Spleen (tissue), 11 donors: ENCODE data around the gene MRAP. TPM values are rescaled to one million over a fixed set of nuclear protein-coding genes. Genes with fewer than 3 reads are reported as not detected.

Experiments used
- DNase-seq: peaks from one replicate; pipeline ENCODE4 v3.0.0-alpha.2; 2020
- H3K27ac ChIP-seq, 8 donors: fragments of 200-600 bp; sonication (generic) in 7 of 8; 1 replicate in 4 of 8; 2 replicates in 4 of 8; pipeline versions ENCODE4 v1.5.0 to v1.8.0; 2016 to 2021; ENCODE audit warnings: inconsistent platforms in 4 of 8, mild to moderate bottlenecking in 4 of 8, moderate library complexity in 1 of 8
- H3K27me3 ChIP-seq, 7 donors: fragments of 200-600 bp; sonication (generic) in 6 of 7; replicated peaks in 1 of 7; 1 replicate in 4 of 7; 2 replicates in 3 of 7; pipeline versions ENCODE4 v1.5.0 to v1.8.0; 2016 to 2021; ENCODE audit warnings: inconsistent platforms in 3 of 7, mild to moderate bottlenecking in 1 of 7
- H3K36me3 ChIP-seq, 6 donors: fragments of 200-600 bp; sonication (generic) in 5 of 6; 1 replicate in 4 of 6; 2 replicates in 2 of 6; pipeline versions ENCODE4 v1.5.0 to v1.8.0; 2016 to 2021; ENCODE audit warnings: inconsistent platforms in 2 of 6
- H3K4me1 ChIP-seq, 6 donors: fragments of 200-600 bp; sonication (generic) in 5 of 6; 1 replicate in 3 of 6; 2 replicates in 3 of 6; pipeline versions ENCODE4 v1.5.0 to v1.8.0; 2016 to 2021; ENCODE audit warnings: inconsistent platforms in 3 of 6
- H3K4me3 ChIP-seq, 8 donors: fragments of 200-600 bp; sonication (generic) in 7 of 8; 1 replicate in 4 of 8; 2 replicates in 4 of 8; pipeline versions ENCODE4 v1.5.0 to v1.8.0; 2016 to 2021; ENCODE audit warnings: inconsistent platforms in 4 of 8, mild to moderate bottlenecking in 4 of 8, moderate library complexity in 2 of 8
- H3K9me3 ChIP-seq, 8 donors: fragments of 200-600 bp; sonication (generic) in 7 of 8; 1 replicate in 4 of 8; 2 replicates in 4 of 8; pipeline versions ENCODE4 v1.5.0 to v1.8.0; 2016 to 2021; ENCODE audit warnings: inconsistent platforms in 4 of 8
- POLR2A ChIP-seq, 3 donors: fragments of 450-650 bp; IDR thresholded peaks; one replicate each; pipeline ENCODE4 v1.5.1; 2017; ENCODE audit warnings: antibody characterized with exemption in 3 of 3, mild to moderate bottlenecking in 1 of 3
- POLR2AphosphoS5 ChIP-seq, 3 donors: sonication (generic); formaldehyde crosslinking; IDR thresholded peaks; one replicate each; pipeline ENCODE4 v1.5.1; 2017; ENCODE audit warnings: antibody characterized with exemption in 3 of 3
- WGBS, 5 donors: extraction: QIAGEN DNeasy Blood & Tissue Kit in 3 of 5; methylation state at CpG; one replicate each; pipeline versions ENCODE4 v1.1.5 to v1.1.7; 2013 to 2018; 5-methylcytosine and 5-hydroxymethylcytosine counted together
- intact Hi-C: fragments of 100-400 bp; cut with DNase I; formaldehyde crosslinking; loops from one replicate; pipeline ENCODE4 v1.15.0; 2023; ENCODE audit warnings: low total_unique reads
- polyA plus RNA-seq, 3 donors: library from polyadenylated mRNA; stranded (reverse); fragments of 200-250 nt; gene quantifications; one replicate each; pipeline ENCODE4 v1.2.1, GENCODE V29; 2013
- total RNA-seq, 7 donors: library from RNA; depleted of rRNA in 3 of 7; stranded (reverse); fragments of >200 nt in 3 of 7; fragmentation: NEBNext Ultra II Directional in 4 of 7; extraction: Animal tissue kit (Norgen Biotek cat#: 25700) in 4 of 7; gene quantifications; one replicate each; pipeline versions ENCODE4 v1.1.0 to v1.2.1, GENCODE V29; 2016 to 2021
- TF ChIP-seq, protein P1 (sequence below), 11 experiments: fragments of 200-600 bp in 7 of 11; fragments of 450-650 bp in 4 of 11; sonication (generic) in 4 of 11; IDR thresholded peaks in 8 of 11; conservative IDR thresholded peaks in 3 of 11; 1 replicate in 7 of 11; 2 replicates in 4 of 11; pipeline versions ENCODE4 v1.4.0 to v1.8.0; 2016 to 2021; ENCODE audit warnings: antibody characterized with exemption in 11 of 11, inconsistent platforms in 4 of 11, mild to moderate bottlenecking in 1 of 11
- donor health status: healthy with polysubstance abuse.
- donor health status: DM: no; HTN: no; CAD: no; lungs with moderate emphysema.
- donor health status: DM: no; HTN: no; CAD: no.
- donor health status: Bipolar disorder and iron deficiency.
- donor health status: healthy.
- donor health status: DM: no; HTN: no; CAD: no.
- donor health status: DM: yes; HTN: yes; CAD: no.

MRAP gene
- total and polyA plus RNA-seq, 10 donors, result 0.09 TPM; not detected in 9

DNA sequence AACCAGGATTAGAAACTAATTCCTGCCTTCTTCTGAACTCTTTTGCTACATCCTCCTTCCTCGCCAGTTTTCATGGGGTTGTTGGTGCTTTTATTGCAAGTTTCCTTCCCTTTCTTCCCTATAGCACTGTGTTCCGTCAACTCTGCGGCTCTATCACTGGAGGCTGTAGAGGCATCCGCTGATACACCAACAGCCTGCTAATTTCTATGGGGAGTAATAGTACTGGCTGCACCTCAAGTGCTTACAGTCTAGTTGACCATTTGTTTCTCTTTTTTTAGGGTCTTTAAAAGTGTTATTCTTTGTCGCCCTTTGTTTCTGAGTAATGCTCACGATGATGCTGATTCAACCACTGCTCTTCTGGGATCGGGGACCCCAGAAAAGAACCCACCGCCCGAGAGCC lies 20.6 kb upstream of the MRAP start:
- Histone ChIP-seq H3K27me3 (no peaks in the 10 kb centered on the region), H3K4me1 (peaks cover 12 to 31% (median 22%) of the 10 kb centered on the region in 6 donors), H3K4me3 (peak overlapping the region; percentile 44 to 99 (median 95)), H3K9me3 (no peaks in the 10 kb centered on the region), H3K36me3 (peaks cover 0 to 16% (median 5%) of the 10 kb centered on the region in 6 donors), H3K27ac (peak overlapping the region in 3 of 8 donors; percentile 68 to 80 (median 78))
- intact Hi-C loops, result no loop called here
- TF ChIP-seq POLR2A (IDR thresholded peaks at IDR 0.05), result no peak
- TF ChIP-seq POLR2AphosphoS5 (IDR thresholded peaks at IDR 0.05), result no peak
- TF ChIP-seq, protein P1, sequence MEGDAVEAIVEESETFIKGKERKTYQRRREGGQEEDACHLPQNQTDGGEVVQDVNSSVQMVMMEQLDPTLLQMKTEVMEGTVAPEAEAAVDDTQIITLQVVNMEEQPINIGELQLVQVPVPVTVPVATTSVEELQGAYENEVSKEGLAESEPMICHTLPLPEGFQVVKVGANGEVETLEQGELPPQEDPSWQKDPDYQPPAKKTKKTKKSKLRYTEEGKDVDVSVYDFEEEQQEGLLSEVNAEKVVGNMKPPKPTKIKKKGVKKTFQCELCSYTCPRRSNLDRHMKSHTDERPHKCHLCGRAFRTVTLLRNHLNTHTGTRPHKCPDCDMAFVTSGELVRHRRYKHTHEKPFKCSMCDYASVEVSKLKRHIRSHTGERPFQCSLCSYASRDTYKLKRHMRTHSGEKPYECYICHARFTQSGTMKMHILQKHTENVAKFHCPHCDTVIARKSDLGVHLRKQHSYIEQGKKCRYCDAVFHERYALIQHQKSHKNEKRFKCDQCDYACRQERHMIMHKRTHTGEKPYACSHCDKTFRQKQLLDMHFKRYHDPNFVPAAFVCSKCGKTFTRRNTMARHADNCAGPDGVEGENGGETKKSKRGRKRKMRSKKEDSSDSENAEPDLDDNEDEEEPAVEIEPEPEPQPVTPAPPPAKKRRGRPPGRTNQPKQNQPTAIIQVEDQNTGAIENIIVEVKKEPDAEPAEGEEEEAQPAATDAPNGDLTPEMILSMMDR (IDR thresholded peaks at IDR 0.05 in 8 of 11, conservative IDR thresholded peaks at IDR 0.05 in 3 of 11), result no peak
- no peak for DNase-seq
- 1 to 3% (median 1%) methylated on average over 9 of the region's 9 CpGs for WGBS, 5 donors

DNA sequence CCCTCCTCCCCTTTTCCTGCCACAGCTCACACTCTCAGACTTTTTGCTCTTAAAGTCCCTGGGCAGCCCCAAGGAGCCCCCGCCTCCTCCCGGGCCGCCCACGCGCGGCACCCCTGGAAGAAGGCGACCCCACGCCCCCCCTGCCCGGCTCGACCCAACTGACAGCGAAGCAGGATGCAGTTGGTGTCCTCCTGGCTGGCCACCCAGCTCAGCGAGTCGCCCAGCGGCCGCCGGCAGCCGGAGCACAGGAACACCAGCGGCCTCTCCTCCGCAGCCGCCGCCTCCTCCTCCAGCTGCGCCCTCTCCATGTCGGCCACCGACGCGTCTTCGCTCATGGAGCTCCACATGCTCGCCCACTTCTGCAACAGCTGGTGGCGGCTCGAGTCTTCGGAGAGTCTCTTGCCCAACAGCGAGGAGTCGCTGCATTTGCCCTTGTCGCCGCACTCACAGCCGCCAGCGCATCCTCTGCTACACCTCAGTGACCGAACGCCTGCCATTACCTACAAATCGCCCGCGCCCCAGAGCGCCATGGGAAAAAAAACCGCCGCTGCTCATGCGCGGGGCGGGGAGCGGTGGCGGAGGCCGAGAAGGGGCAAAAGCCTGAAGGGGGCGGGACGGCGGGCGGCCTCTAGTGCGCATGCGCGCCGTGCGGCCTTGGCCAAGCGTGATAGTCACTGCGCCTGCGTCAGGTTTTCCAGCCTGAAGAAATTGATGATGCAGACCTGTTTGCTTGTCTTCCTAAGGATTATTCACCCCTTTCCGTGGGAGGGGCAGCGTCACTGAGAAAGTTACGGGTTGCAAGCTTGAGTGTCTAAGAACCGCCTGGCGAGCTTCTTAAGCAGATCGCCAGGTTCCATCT lies 19.9 kb upstream of the MRAP start, which contains the start of gene MIS18A:
MIS18A (minus strand) TSS at position 532 of the 859 bp plus-strand sequence; CDS start at position 497, 35 bp downstream.
- H3K36me3 ChIP-seq, result peaks cover 0 to 16% (median 1%) of the 10 kb centered on the region in 6 donors
- no peaks in the 10 kb centered on the region for H3K9me3 ChIP-seq
- peak; percentile 98 for DNase-seq
- H3K27ac ChIP-seq, result peak within 1 kb of the TSS; percentile 11 to 80 (median 70)
- peaks cover 12 to 31% (median 22%) of the 10 kb centered on the region in 6 donors for H3K4me1 ChIP-seq
- intact Hi-C loops, result no loop called here
- no peaks in the 10 kb centered on the region for H3K27me3 ChIP-seq
- WGBS, 5 donors, result 0 to 1% (median 0%) methylated on average over 34 to 69 of the region's 69 CpGs
- H3K4me3 ChIP-seq, result peak within 1 kb of the TSS; percentile 44 to 99 (median 95)
- TF ChIP-seq POLR2AphosphoS5 (IDR thresholded peaks at IDR 0.05), result peak; percentile 89 to 91 (median 91)
- TF ChIP-seq, protein P1 (IDR thresholded peaks at IDR 0.05 in 8 of 11, conservative IDR thresholded peaks at IDR 0.05 in 3 of 11), result peak in 6 of 11 experiments; percentile 12 to 49 (median 34)
- no peak for TF ChIP-seq POLR2A (IDR thresholded peaks at IDR 0.05)

DNA sequence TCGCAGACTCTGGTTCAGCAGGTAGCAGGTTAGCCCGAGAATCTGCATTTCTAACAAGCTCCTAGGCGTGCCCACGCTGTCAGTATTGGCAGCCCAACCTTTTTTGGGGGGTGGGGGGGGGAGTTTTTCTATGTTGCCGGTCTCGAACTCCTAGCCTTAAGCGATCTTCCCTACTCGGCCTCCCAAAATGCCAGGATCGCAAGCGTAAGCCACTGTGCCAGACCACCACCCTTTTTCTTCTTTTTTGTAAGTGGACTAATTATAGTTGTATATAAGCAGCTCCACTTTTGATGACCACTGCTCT lies 19.3 kb upstream of the MRAP start:
- no peaks in the 10 kb centered on the region for H3K27me3 ChIP-seq
- peaks cover 12 to 31% (median 22%) of the 10 kb centered on the region in 6 donors for H3K4me1 ChIP-seq
- H3K4me3 ChIP-seq, result peak overlapping the region; percentile 44 to 99 (median 95)
- peak overlapping the region in 7 of 8 donors; percentile 55 to 80 (median 73) for H3K27ac ChIP-seq
- no peaks in the 10 kb centered on the region for H3K9me3 ChIP-seq
- no peak for DNase-seq
- H3K36me3 ChIP-seq, result peaks cover 0 to 14% (median 0%) of the 10 kb centered on the region in 6 donors
- 8 to 16% (median 10%) methylated on average over 8 to 10 of the region's 10 CpGs for WGBS, 5 donors
- no peak for TF ChIP-seq POLR2AphosphoS5 (IDR thresholded peaks at IDR 0.05)
- no peak for TF ChIP-seq POLR2A (IDR thresholded peaks at IDR 0.05)
- TF ChIP-seq, protein P1 (IDR thresholded peaks at IDR 0.05 in 8 of 11, conservative IDR thresholded peaks at IDR 0.05 in 3 of 11), result no peak
- intact Hi-C loops, result no loop called here

DNA sequence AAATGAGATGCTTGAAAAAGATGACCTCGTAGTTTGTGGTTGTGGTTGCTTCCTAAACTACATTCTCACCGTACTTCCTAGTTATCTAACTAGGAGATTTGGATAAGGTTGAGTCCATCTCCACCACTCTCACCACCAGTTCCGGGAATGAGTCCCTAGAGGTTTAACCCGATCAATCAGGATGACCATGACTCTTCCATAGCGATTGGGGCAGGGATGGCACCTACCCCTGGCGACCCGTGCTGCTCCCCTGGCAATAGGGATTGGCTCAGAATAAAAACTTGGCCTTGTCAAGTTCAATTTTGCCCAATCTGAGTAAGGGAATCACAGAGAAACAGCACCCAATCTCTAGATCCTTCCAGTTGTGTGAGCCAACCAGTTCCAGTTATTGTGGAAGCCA lies 17.1 kb upstream of the MRAP start:
- WGBS, 5 donors, result 87 to 92% (median 90%) methylated on average over 7 of the region's 7 CpGs
- Histone ChIP-seq H3K27ac (no peak overlapping the region), H3K4me3 (no peak overlapping the region), H3K36me3 (peaks cover 0 to 10% (median 0%) of the 10 kb centered on the region in 6 donors), H3K9me3 (no peaks in the 10 kb centered on the region), H3K27me3 (no peaks in the 10 kb centered on the region), H3K4me1 (peaks cover 12 to 31% (median 22%) of the 10 kb centered on the region in 6 donors)
- TF ChIP-seq, protein P1 (IDR thresholded peaks at IDR 0.05 in 8 of 11, conservative IDR thresholded peaks at IDR 0.05 in 3 of 11), result no peak
- TF ChIP-seq POLR2AphosphoS5 (IDR thresholded peaks at IDR 0.05) (no peak), POLR2A (IDR thresholded peaks at IDR 0.05) (no peak)
- DNase-seq, result no peak
- intact Hi-C loops, result no loop called here
